AG08396 (cell line): Measurements from ENCODE around the gene PAQR9.

Experiments used
- DNase-seq: peaks from one replicate; pipeline ENCODE4 v3.0.0; 2012; ENCODE audit warnings: low spot score, mixed read lengths

PAQR9 gene

DNA sequence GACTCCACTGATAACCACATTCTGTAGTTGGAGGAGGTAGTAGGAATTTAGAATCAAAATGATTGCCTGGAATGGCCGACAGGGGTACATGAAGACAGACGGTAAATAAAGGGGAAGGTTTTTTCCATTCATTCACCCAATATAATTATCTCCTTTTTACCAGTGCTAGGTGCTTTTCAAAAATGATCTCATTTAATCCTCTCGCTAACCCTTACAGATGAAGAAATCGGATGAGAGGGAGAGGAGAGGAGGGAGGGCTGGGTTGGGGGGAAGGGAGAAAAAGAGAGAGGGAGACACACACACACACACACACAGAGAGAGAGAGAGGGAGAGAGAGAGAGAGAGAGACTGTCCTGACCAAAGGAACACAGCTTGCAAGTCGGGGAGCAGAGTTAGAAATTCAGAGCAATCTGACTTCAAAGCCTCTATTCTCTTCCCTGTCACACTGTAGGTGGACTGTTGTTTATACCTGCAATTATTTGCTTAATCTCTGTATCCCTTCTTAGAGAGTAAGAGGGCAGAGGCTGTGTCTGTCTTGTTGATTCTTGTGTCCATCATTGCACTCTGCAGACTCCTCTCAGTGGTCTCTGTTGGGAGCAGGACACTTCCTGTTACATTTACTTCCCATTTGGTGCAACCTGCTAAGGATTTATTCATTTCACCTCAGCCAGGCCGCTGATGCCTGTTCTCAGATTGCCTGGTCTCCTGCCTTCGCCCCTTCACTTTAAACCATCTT, 18.7 kb upstream of the PAQR9 start:
- no peak for DNase-seq

DNA sequence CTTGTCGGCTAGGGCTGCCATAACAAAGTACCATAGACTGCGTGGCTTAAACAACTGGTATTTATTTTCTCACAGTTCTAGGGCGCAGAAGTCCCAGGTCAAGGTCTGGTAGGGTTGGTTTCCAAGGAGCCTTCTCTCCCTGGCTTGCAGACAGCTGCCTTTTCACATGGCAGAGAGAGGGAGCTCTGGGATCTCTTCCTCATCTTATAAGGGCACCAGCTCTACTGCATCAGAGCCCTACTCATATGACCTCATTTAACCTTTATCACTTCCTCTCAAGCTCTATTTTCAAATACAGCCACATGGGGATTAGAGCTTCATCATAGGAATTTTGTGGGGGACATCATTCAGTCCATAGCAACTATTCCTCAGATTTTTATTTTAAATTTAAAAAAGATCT, 17.6 kb upstream of the PAQR9 start:
- DNase-seq: no peak

DNA sequence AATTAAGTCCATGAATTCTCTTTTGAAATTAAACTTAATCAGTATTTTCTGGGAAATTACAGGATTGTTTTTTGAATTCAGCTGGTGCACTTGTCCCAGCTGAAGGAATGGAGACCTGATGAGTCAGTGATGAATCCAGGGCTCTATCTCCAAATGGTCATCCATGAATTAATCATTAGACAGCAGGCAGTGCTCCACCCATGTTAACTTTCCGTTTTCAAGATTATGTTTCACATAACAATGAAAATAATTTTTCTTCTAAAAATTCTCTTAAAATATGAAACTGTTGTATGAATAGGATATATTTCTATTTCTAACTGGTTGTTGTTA, 13.9 kb upstream of the PAQR9 start:
- DNase-seq: no peak

DNA sequence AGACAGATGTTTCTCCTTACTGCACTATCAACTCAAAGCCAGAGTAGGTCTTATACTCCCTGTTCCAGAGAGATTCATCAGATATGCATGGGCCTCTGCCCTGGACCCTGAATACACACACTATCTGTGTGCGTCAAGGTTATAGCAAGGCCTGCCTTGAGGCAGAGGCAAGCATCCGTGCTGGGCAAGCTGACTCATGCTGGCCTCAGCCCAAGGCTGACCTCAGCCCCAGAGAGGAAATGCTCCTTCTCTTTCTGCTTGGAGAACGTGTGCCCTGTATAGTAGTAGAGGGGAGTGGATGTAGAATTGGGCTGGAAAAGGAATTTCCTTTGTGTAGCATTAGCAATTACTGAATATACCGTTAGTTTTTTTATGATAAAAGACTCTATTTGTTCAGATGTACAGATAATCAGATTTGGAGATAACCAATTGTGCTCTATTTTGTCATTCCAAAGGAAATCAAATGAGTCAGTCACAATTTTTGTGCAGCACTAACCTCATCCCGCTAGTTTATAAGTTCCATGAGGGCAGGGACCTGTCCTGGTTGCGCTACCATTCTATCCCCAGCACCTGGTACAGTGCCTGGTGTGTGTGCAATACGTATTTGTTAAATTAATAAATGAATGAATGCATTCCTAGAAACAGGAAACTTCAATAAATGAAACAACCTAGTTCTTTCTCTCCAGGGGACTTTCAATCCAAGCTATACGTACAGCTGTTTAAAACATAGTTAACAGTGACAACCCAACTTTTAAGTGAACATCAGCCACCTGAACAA, 13.3 kb upstream of the PAQR9 start:
- DNase-seq: peak; percentile 88

DNA sequence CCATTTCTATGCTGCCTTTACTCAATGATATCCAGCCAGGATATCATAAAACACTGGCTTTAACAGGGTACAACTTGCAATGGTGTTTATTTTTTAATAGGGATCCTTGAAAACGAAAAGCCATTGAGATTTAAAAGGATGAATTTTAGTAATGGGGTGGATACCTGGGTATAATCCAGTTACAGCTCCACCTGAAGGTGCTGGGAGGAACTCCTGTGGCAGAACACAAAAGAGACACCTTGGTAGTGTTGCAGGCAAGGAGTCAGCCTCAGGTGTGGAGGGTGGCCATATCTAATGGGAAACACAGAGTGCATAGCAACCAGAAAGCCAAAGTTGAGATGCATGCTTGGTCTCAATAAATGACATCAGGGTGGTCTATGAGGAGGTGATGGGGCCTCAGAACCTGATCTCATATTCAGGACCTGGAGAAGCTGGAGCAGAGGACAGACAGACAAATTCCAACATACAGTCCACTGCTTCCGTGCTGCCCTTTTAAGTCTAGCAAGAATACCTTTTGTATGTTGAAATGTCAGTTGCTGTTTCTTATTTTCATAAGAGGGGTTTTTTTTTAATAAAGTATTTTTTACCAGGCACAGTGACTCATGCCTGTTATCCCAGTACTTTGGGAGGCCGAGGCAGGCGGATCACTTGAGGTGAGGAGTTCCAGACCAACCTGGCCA, 12.0 kb upstream of the PAQR9 start:
- DNase-seq: no peak

DNA sequence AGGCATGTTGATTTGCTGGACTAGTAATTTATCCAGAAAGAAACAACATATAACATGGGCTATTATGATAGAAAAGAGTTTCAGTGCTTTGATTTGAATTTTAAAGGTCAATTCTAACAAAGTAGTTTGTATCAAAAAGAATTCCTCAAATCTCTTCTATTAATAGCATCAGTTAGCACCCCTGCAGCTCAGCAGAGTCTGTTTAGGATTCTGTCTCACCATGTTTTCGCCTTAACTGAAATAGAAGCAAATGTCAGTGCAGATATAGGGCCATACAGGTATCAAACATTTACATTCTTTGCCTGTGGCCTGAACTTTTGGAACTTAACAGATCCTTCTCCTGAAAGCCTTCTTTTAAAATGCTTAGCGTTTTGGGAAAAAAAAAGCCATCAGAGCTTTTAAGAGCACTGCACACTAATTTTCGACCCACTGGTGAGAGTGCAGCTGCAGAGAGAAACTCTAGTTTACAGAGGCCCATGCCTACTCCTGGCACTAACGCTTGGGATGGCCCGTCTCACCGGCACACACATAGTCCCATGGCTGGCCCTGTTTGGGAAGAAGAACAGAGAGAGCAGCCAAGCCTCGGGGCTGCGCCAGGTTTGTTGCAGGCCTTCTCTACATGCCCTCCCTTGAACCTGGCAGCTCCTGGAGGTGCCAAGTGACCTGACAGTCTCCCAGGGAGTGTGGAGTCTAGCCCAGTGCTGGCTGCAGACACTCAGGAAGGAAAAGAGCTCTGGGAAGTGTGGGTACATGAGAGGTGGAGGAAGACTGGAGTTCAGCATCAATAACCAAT, 9.9 kb upstream of the PAQR9 start:
- no peak for DNase-seq

DNA sequence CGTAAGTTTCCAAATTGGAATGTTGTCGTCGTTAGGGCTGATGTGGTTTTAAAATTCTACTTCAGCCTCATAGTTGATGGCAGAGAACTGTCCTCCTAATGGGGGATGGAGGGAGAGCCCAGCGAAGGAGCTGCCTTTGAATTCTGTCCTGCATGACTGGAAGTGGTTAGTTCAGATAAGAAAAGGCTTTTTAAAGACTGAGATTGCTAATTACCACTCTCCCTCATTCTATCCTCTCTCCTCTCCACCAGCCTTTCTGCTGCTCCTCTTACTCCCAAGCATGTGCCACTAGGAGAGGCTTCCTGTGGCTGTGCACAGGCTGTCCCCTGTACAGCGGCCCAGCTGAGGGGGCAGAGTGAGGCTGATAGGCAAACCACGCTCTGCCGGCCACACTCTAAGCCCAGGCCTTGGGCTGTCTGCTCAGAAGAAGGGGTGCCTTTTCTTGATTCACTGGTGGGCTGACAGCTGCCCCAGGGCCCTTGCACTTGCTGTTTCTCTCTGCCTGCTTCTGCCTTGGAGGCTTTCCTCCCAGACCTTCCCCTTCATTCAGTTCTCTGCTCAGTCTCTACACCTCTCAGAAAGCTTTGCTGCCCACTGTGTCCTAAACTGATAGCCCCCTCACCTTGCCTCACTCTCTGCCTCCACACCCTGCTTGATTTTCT, 8.7 kb upstream of the PAQR9 start:
- no peak for DNase-seq

DNA sequence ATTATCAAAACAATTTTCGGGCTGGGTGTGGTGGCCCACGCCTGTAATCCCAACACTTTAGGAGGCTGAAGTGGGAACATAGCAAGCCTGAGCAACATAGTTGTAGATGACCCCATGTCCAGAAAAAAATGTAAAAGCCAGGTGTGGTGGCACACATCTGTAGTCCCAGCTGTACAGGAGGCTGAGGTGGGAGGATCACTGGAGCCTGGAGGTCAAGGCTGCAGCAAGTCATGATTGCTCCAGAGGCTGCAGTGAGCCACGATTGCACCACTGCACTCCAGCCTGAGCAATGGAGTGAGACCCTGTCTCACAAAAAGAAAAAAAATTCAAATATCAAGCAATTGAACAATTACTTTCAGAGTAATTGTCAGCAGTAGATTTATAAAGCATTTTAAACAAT, 8.0 kb upstream of the PAQR9 start:
- no peak for DNase-seq

DNA sequence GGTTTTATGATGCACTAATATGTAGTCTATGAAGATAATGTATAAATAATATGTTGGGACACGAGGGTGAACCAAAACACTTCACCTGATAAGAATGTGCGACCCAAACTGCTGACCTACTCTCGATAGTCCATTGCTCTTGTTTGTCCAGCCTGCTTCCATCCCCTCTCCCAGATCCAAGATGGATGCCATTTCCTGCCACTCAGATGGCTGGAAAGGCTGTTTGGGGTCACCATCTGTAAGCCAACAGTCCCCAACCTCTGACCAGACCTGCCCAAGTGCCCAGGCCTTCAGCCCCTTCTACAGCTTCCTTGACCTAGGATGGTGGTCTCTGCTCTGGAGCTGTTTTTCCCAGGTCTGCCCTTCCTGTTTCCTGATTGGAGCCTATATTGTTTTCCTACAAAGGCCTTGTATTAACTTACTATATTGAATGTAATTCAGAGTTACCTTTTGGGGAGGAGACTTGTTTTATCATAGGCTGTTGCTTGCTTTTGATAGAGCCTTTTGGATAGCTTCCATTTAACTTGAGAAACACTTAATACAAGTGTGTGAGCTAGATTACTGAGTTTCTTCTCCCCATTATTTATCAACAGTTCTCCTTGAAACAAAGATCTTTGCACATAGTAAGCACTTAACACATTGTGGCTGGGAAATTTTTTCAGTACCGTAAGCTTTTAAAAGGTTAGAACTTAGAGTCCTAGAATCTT, 5.0 kb upstream of the PAQR9 start:
- no peak for DNase-seq

DNA sequence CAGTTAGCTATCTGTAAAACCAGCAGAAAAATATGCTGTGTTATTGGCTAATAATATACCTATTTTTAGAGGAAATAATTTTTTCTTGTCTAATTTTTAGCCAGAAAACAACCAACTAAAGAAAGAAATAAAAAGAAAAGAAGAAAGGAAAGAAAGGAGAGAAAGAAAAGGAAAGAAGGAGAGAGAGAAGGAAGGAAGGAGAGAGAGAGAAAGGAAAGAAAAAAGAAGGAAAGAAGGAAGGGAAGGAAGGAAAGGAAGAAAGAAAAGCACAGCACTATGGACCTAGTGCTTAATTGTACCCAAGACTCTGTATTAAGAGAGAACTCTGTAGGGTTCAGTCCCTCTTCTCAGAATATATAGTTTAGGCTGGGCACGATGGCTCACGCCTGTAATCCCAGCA, 3.3 kb upstream of the PAQR9 start:
- DNase-seq: no peak

DNA sequence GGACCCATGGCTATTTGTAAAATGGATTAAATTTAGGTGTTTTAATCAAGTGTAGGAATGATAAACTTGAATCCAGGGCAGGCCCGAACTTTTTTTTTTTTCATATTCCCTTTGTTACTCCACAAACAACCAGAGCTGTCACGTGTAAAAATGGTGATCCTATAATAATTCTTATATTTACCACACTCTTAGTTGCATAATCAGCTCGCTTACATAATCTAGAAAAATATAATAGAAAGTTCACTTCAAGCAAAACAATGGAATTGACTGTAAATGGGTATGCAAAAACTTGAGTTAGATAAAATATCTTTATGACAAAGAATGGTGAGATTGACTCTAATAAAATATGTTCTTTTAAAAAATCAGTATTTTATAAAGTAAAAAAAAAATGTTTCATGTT, 2.1 kb upstream of the PAQR9 start:
- no peak for DNase-seq

DNA sequence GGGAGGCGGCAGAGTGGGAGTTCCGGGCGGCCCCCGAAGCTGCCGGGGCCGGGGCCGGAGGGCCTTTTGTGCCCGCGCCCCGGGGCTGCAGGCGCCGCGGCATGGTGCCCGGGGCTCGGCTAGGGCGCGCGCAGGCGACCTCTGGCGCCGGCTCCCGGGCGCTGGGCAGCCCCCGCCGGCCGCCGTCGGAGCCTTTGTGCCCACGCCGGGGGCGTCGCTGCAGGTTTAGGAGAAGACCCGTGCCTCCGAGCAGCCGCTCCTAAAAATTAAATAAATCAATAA, 299 bp downstream of the PAQR9 start:
- DNase-seq: no peak

DNA sequence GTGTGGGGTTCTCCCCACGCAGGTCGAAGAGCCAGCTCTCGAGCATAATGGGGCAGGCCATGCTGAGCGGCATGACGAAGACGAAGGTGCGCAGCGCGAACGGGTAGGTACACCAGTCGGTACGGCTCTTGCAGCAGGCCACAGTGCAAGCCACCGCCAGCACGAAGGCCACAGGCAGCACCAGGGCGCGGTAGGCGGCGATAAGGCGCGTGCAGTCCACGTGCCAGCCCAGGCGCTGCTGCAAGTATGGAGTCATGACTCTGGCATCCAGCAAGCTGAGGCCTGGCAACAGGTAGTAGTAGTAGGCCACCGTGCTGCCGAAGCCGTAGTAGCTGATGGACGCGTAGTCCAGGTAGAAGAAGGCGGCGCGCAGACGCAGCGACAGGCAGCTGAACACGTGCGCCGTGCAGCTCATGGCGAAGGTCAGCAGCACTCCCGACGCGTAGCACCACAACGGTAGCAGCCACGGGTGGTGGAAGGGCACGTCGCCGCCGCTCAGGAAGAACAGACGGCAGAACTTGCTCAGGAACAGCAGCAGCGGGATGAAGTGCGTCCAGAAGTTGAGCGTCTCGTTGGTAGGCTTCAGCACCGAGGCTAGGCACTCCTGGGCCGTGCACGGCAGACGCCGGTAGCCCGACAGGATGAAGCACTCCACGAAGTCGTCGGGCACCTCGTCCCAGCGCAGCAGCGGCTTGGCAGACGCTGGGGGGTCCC, 797 bp downstream of the PAQR9 start:
- no peak for DNase-seq

DNA sequence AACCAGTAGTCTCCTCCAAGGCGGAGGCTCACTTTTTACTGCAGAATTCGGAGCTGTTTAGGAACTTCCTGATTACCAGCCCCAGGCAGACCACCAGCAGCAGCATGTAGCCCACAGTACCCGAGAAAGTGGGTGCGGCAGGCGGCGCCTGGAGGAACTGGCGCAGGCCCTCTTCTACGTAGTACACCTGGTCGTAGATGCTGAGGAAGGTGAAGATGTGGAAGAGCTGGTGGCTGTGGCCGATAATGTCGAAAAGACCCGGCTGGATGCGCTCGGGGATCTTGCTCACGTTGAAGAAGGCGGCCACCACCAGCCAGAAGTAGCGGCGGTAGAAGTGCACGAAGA, 1.3 kb downstream of the PAQR9 start:
- no peak for DNase-seq

DNA sequence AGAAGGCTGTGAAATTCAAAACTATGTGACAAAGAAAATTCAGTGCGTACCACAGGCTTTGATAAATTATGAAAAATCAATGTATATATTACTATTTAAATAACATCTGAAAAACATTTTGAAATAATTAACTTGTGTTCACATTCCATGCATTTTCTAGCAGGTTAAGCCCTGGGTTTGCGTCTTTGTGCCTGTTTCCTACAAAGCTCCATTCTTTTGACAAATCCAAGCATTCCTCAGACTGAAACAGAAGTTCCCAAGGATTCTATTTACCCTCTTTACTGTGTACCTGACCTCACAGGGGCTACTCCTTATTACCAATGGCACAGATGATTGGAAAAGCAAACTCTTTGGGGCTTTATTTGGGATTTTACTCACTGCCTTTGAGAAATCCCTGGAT, 1.9 kb downstream of the PAQR9 start:
- no peak for DNase-seq

DNA sequence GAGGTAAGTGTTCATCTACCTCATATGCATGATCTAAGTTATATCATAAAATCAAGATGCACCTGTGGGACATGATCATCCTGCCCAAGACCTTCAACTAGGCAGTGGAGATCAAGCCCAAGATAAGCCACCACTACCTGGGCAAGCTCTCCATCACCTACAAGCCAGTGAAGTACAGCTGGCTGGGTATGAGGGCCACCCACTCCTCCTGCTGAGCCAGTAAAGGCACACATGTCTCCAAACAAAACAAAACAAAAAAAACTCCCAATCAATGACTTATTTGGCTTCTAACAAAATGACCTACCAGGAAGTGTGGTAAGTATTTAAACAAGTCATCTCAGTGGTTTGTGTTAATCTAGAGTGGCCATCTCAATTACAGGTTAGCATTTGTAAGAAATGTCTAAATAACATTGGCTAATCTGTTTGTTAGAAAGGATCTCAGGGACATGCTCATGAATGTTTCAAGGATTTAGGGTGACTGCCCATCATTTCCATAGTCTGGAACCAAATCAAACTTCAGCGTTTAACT, 3.1 kb downstream of the PAQR9 start:
- DNase-seq: no peak

DNA sequence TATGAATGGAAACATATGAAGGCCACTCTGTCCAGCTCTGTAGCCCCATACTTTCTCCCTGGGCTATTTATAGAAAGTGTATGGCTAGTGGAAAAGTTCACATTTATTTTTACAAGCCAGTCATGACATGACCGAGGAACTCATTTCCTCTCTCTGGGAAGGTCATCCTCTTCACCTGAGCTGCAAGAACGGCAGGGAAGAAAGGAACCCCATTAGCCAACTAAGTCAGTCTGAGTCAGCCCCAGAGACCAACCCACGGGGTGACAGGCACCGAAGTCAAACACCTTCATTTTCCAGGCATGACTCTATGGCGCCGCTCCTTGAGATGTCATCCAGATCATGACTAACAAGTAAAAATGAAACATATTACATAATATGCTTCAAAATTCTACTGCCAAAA, 4.8 kb downstream of the PAQR9 start:
- DNase-seq: peak; percentile 45

DNA sequence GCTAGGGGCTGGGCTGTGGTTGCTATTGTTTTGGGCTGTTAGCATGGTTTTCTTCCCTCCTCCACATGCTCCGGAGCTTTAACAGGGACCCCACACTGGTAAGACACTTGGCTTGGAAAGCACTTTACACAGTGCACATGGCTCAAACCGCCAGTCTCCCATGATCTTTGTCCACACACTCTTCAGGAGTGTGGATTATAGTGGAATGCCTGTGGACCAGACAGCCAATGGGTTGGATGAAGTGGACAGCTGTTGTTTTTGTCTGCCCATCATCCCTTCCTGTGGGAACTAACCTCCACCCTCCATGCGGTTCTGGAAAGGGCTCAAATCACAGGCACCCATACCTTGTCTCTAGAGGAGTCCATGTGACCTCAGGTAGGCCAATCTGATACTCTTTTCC, 10.0 kb downstream of the PAQR9 start:
- no peak for DNase-seq

DNA sequence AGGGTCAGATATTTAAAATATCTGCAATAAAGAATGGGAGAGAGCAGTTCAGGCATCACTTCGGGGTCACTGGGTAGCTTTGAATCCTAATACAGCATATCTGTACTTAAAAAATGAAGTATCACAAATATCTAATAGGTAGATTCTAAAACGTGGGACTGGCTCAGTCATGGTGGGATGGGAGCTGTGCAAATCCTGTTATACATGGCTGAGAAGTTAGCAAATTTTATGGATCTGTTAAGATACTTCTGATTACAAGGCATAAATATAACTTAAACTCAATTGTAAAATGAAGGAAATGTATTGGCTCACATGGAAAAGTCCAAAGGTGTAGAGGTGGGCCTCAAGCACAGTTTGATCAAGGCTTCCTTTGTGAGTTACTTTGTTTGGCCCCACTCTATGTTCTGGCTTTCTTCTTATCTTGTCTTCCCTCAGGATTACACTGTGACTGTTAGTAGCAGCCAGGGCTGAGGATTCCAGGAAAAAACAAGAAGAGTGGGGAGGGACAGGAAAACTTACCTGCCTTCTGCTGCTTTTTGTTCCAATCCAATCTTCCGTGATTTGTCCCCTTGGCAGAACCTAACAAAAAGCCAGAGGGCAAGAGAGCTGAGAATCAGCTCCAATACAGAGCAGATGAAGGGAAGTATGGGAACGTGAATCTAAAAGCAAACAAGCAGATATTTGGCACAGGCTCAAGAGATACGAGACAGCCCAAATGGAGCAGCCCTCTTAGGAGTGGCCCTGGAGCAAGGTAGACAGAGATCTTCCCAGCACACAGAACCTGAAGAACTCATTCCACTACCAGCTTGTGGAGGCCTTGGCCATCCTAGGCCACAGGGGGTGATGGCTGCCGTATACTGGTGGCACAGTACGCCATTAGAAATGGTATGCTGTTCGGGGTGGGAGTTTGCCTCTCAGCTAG, 10.9 kb downstream of the PAQR9 start:
- no peak for DNase-seq

DNA sequence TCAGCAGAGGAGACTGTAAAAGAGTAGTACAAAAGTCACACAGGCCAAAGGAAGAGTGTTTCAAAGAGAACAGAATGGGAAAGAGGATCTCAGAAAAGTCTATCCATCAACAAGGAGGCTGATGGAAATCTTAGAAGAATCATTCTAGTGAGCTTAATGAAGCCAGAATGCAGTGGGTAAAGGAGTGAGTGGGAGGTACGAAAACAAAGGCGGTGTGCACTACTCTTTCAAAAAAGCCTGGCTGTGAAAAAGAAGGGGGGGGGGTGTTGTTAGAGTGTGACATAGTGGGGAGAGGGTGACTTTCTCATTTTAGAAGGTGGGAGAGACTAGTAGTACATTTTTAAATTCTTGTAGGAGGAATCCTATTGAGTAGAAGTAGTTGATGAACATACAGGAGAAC, 11.7 kb downstream of the PAQR9 start:
- no peak for DNase-seq
